Liver (tissue), 3 donors: ENCODE results near the gene RYR2.

Experiments used
- CTCF ChIP-seq: fragments of 150-350 bp; IDR thresholded peaks from 2 replicates; pipeline ENCODE4 v1.5.1; 2017; ENCODE audit warnings: improper control_type of control experiment, low read depth, low read length; ENCODE audit not compliant: missing input control
- FOXA1 ChIP-seq: IDR thresholded peaks from 2 replicates; pipeline ENCODE4 v1.6.1; 2016; ENCODE audit warnings: antibody characterized with exemption
- GABPA ChIP-seq, 2 donors: IDR thresholded peaks in 1 of 2; conservative IDR thresholded peaks in 1 of 2; 2 replicates each; pipeline ENCODE4 v1.6.1; 2016; ENCODE audit warnings: antibody characterized with exemption in 2 of 2, mild to moderate bottlenecking in 1 of 2, moderate library complexity in 1 of 2
- HNF4A ChIP-seq, 2 donors: conservative IDR thresholded peaks; 2 replicates each; pipeline ENCODE4 v1.6.1; 2016; ENCODE audit warnings: antibody characterized with exemption in 2 of 2, mild to moderate bottlenecking in 2 of 2
- HNF4G ChIP-seq: IDR thresholded peaks from 2 replicates; pipeline ENCODE4 v1.6.1; 2016; ENCODE audit warnings: antibody characterized with exemption
- JUND ChIP-seq, 2 donors: IDR thresholded peaks; 2 replicates each; pipeline ENCODE4 v1.6.1; 2016; ENCODE audit warnings: antibody characterized with exemption in 2 of 2
- RAD21 ChIP-seq, 2 donors: IDR thresholded peaks; 2 replicates each; pipeline ENCODE4 v1.6.1; 2016; ENCODE audit warnings: antibody characterized with exemption in 2 of 2, mild to moderate bottlenecking in 2 of 2
- REST ChIP-seq: IDR thresholded peaks from 2 replicates; pipeline ENCODE4 v1.6.1; 2016; ENCODE audit warnings: antibody characterized with exemption, mild to moderate bottlenecking
- RXRA ChIP-seq, 2 donors: IDR thresholded peaks; 2 replicates each; pipeline ENCODE4 v1.6.1; 2017 to 2018; ENCODE audit warnings: antibody characterized with exemption in 2 of 2, mild to moderate bottlenecking in 1 of 2
- SP1 ChIP-seq: IDR thresholded peaks from 2 replicates; pipeline ENCODE4 v1.6.1; 2018; ENCODE audit warnings: antibody characterized with exemption, mild to moderate bottlenecking
- TAF1 ChIP-seq: conservative IDR thresholded peaks from 2 replicates; pipeline ENCODE4 v1.6.1; 2016; ENCODE audit warnings: antibody characterized with exemption, mild to moderate bottlenecking
- YY1 ChIP-seq: IDR thresholded peaks from 2 replicates; pipeline ENCODE4 v1.6.1; 2016; ENCODE audit warnings: antibody characterized with exemption, mild to moderate bottlenecking
- ZBTB33 ChIP-seq: IDR thresholded peaks from 2 replicates; pipeline ENCODE4 v1.6.1; 2016; ENCODE audit warnings: antibody characterized with exemption
- donor health status: healthy.
- donor health status: healthy.

- TF ChIP-seq RAD21 (IDR thresholded peaks at IDR 0.05) (no peak), RXRA (IDR thresholded peaks at IDR 0.05) (no peak), CTCF (no peak), YY1 (no peak), JUND (IDR thresholded peaks at IDR 0.05) (no peak), HNF4G (no peak), SP1 (no peak), REST (no peak), HNF4A (conservative IDR thresholded peaks at IDR 0.05) (no peak), ZBTB33 (no peak), GABPA (IDR thresholded peaks at IDR 0.05 in 1 of 2, conservative IDR thresholded peaks at IDR 0.05 in 1 of 2) (no peak), TAF1 (no peak), FOXA1 (no peak)
Measured at GRCh38 chr1:237306726-237307125, 264.7 kb downstream of the RYR2 start.
